GM15510 (cell line): ENCODE data around the gene EFTUD2.

ENCODE experiments used
- POLR2A ChIP-seq: IDR thresholded peaks from 3 replicates; pipeline ENCODE4 v1.6.1; 2011; ENCODE audit warnings: borderline replicate concordance; ENCODE audit not compliant: insufficient read length; ENCODE audit errors: extremely low read depth

The EFTUD2 gene

DNA sequence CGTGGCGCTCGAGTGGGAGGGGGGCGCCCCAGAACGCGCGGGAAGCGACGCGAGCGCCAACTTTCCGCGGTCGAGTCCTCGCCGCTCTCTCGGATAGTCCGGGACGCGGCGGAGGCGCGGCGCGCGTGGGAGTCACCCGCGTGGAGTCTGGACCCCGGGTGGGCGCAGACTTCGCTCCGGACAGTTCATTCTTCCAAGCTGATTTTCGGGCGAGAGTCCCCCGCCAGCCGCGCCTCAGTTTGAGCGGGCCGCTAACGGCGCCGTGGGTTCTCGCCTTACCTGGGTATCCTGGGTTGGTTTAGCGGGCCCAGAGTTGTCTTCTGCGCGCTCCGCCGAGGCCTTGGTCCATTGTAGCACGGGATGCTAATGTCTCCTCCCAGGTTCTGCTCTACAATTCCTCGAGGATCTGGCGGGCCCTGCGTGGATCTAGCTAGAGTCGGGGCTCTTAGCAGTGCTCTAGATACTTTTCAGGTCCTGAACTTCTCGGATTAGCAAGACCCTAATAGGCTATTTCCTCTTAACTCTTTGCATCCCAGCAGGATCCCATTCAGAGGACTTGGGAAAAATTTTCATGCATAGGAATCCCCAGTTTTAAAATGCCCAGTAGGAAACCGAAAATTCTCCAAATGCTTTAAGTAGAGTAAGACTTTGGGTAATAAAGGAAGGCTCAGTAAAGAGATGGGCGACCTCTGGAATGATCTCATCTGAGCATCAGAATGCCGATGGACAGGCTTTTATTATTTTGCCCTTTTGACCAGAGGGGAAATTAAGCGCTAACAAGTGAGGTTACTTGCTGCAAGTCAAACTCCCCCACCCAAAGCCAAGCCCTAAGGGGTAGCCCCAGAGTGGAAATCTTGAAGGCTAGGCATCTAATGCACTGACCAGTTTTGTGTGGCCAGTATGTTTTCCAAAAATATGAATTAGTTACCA is 68.6 kb downstream of the EFTUD2 start:
- TF ChIP-seq POLR2A, result no peak

GRCh38 chr17:44829523-44830358 is 69.5 kb downstream of the EFTUD2 start, which contains the start of gene GJC1:
Gene GJC1 (minus strand): TSS chr17:44830287. CDS start chr17:44805817, 24,470 bp downstream.
- peak; percentile 41 for TF ChIP-seq POLR2A

GRCh38 chr17:44828919-44829522 is 70.2 kb downstream of the EFTUD2 start:
- TF ChIP-seq POLR2A, result no peak

DNA sequence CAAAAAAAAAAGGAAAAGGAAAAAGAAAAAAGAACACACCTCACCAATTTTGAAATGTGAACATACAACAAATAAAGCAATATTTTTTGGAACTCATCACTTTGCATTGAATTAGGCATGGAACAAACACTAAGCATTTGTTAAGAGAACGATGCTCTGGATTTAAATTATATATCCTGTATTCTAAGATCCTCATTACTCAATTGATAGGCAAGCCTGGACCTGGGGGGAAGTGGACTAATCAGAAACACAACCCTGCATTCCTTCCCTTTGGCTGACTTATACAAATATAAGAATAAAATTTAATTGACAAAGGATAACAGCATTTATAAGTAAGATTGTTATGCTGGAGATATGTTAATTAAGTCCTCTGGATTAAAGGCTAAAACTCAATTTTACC is 71.4 kb downstream of the EFTUD2 start:
- no peak for TF ChIP-seq POLR2A

GRCh38 chr17:44826123-44826790 is 73.0 kb downstream of the EFTUD2 start:
- no peak for TF ChIP-seq POLR2A

GRCh38 chr17:44820631-44821212 is 78.5 kb downstream of the EFTUD2 start:
- TF ChIP-seq POLR2A, result no peak

- TF ChIP-seq POLR2A, result no peak
Observed at GRCh38 chr17:44812263-44812662, 87.0 kb downstream of the EFTUD2 start.

GRCh38 chr17:44808156-44808555 is 91.1 kb downstream of the EFTUD2 start:
- TF ChIP-seq POLR2A, result no peak

GRCh38 chr17:44807817-44808155 is 91.5 kb downstream of the EFTUD2 start:
- TF ChIP-seq POLR2A, result no peak

GRCh38 chr17:44807093-44807816 is 92.0 kb downstream of the EFTUD2 start:
- no peak for TF ChIP-seq POLR2A

- no peak for TF ChIP-seq POLR2A
Observed at GRCh38 chr17:44804302-44805089, 94.7 kb downstream of the EFTUD2 start.

- TF ChIP-seq POLR2A, result no peak
Observed at GRCh38 chr17:44801880-44802279, 97.4 kb downstream of the EFTUD2 start.
